HEK293 (cell line): ENCODE data around the gene VCL.

Experiments
- CTCF ChIA-PET: fragments of 350-600 bp; formaldehyde crosslinking; extraction: SDS; loops from one replicate; lab custom pipeline; 2021; ENCODE audit warnings: antibody characterized with exemption; lab: Yijun Ruan, JAX
- POLR2A ChIA-PET: fragments of 300-600 bp; formaldehyde crosslinking; extraction: SDS; loops from one replicate; lab custom pipeline; 2020; ENCODE audit warnings: antibody characterized with exemption, inconsistent platforms; lab: Yijun Ruan, JAX
- H3K27ac ChIP-seq: fragments of 200-500 bp; sonication (Bioruptor generic); 2 replicates; pipeline ENCODE4 v1.5.1; 2014; ENCODE audit warnings: low read depth, low read length, control low read depth, inconsistent platforms; ENCODE audit errors: extremely low read depth
- H3K36me3 ChIP-seq, 2 experiments: fragments of 200-500 bp in 1 of 2; sonication (Bioruptor generic) in 1 of 2; 1 replicate in 1 of 2; 2 replicates in 1 of 2; pipeline ENCODE4 v1.5.1; 2014 to 2017; ENCODE audit warnings: inconsistent platforms in 2 of 2, low read length in 2 of 2; ENCODE audit not compliant: control insufficient read depth in 2 of 2, insufficient read depth in 1 of 2
- H3K4me1 ChIP-seq: fragments of 200-500 bp; sonication (Bioruptor generic); 2 replicates; pipeline ENCODE4 v1.5.1; 2014; ENCODE audit warnings: mild to moderate bottlenecking, low read length, inconsistent platforms; ENCODE audit not compliant: control insufficient read depth, insufficient read depth
- H3K4me3 ChIP-seq: 2 replicates; pipeline ENCODE4 v1.5.1; 2011; ENCODE audit warnings: low read depth, mild to moderate bottlenecking, control low read depth, low read length, moderate library complexity
- H3K9me3 ChIP-seq: fragments of 200-500 bp; sonication (Bioruptor generic); 2 replicates; pipeline ENCODE4 v1.5.1; 2014; ENCODE audit warnings: low read depth, low read length, inconsistent platforms; ENCODE audit not compliant: control insufficient read depth, insufficient read depth
- ATF2 ChIP-seq: fragments of 450-650 bp; formaldehyde crosslinking; IDR thresholded peaks from 2 replicates; pipeline ENCODE4 v1.5.1; 2016; ENCODE audit warnings: missing biosample characterization, missing genetic modification characterization, low read depth
- BCL11A ChIP-seq: fragments of 450-650 bp; formaldehyde crosslinking; IDR thresholded peaks from 2 replicates; pipeline ENCODE4 v1.5.1; 2016; ENCODE audit warnings: low read depth, missing biosample characterization, missing genetic modification characterization
- BCL11B ChIP-seq: fragments of 450-650 bp; formaldehyde crosslinking; IDR thresholded peaks from 2 replicates; pipeline ENCODE4 v1.5.1; 2016; ENCODE audit warnings: low read depth, missing biosample characterization, missing genetic modification characterization
- HOXD13 ChIP-seq: sonication (generic); formaldehyde crosslinking; IDR thresholded peaks from 2 replicates; pipeline ENCODE4 v1.8.0; 2022; ENCODE audit warnings: missing genetic modification reagents, borderline replicate concordance
- KLF1 ChIP-seq: fragments of 450-650 bp; formaldehyde crosslinking; IDR thresholded peaks from 2 replicates; pipeline ENCODE4 v1.5.1; 2016; ENCODE audit warnings: missing biosample characterization, missing genetic modification characterization
- KLF17 ChIP-seq: fragments of 450-650 bp; formaldehyde crosslinking; IDR thresholded peaks from 2 replicates; pipeline ENCODE4 v1.5.1; 2016; ENCODE audit warnings: missing biosample characterization, missing genetic modification characterization
- MYNN ChIP-seq: fragments of 450-650 bp; formaldehyde crosslinking; IDR thresholded peaks from 2 replicates; pipeline ENCODE4 v1.5.1; 2016; ENCODE audit warnings: missing biosample characterization, missing genetic modification characterization, borderline replicate concordance
- PRDM1 ChIP-seq: fragments of 450-650 bp; formaldehyde crosslinking; IDR thresholded peaks from 2 replicates; pipeline ENCODE4; 2016; ENCODE audit warnings: missing biosample characterization, missing genetic modification characterization
- PRDM10 ChIP-seq: fragments of 450-650 bp; formaldehyde crosslinking; IDR thresholded peaks from 2 replicates; pipeline ENCODE4 v1.5.1; 2016; ENCODE audit warnings: missing biosample characterization, missing genetic modification characterization
- SETDB1 ChIP-seq: IDR thresholded peaks from one replicate; pipeline ENCODE4 v1.6.1; 2017; ENCODE audit warnings: mild to moderate bottlenecking, low read length, moderate library complexity, mixed read lengths; ENCODE audit not compliant: insufficient read length
- SP7 ChIP-seq: fragments of 450-650 bp; formaldehyde crosslinking; IDR thresholded peaks from 2 replicates; pipeline ENCODE4 v1.5.1; 2016; ENCODE audit warnings: missing biosample characterization, missing genetic modification characterization
- ZBTB20 ChIP-seq: fragments of 450-650 bp; formaldehyde crosslinking; IDR thresholded peaks from 2 replicates; pipeline ENCODE4 v1.5.1; 2016; ENCODE audit warnings: missing biosample characterization, missing genetic modification characterization
- ZBTB26 ChIP-seq: fragments of 450-650 bp; formaldehyde crosslinking; optimal IDR thresholded peaks from 2 replicates; pipeline ENCODE3; 2016; ENCODE audit warnings: missing biosample characterization, mild to moderate bottlenecking, missing genetic modification characterization
- ZFHX2 ChIP-seq: fragments of 450-650 bp; formaldehyde crosslinking; conservative IDR thresholded peaks from 2 replicates; pipeline ENCODE4 v1.5.1; 2016; ENCODE audit warnings: missing biosample characterization, missing genetic modification characterization
- ZNF138 ChIP-seq: fragments of 450-650 bp; formaldehyde crosslinking; IDR thresholded peaks from 2 replicates; pipeline ENCODE4 v1.5.1; 2016; ENCODE audit warnings: missing biosample characterization, missing genetic modification characterization, borderline replicate concordance
- ZNF140 ChIP-seq: fragments of 450-650 bp; formaldehyde crosslinking; IDR thresholded peaks from 2 replicates; pipeline ENCODE4 v1.5.1; 2016; ENCODE audit warnings: missing biosample characterization, missing genetic modification characterization
- ZNF248 ChIP-seq: fragments of 450-650 bp; formaldehyde crosslinking; IDR thresholded peaks from 2 replicates; pipeline ENCODE4 v1.5.1; 2017; ENCODE audit warnings: missing biosample characterization, missing genetic modification characterization
- ZNF366 ChIP-seq: fragments of 450-650 bp; formaldehyde crosslinking; conservative IDR thresholded peaks from 2 replicates; pipeline ENCODE4 v1.5.1; 2016; ENCODE audit warnings: missing biosample characterization, missing genetic modification characterization
- ZNF404 ChIP-seq: fragments of 450-650 bp; formaldehyde crosslinking; IDR thresholded peaks from 2 replicates; pipeline ENCODE4 v1.5.1; 2017; ENCODE audit warnings: missing biosample characterization, missing genetic modification characterization
- ZNF416 ChIP-seq: fragments of 450-650 bp; formaldehyde crosslinking; IDR thresholded peaks from 2 replicates; pipeline ENCODE4 v1.5.1; 2016; ENCODE audit warnings: missing biosample characterization, missing genetic modification characterization
- ZNF501 ChIP-seq: fragments of 450-650 bp; formaldehyde crosslinking; IDR thresholded peaks from 2 replicates; pipeline ENCODE4 v1.5.1; 2016; ENCODE audit warnings: missing biosample characterization, missing genetic modification characterization
- ZNF549 ChIP-seq: fragments of 450-650 bp; IDR thresholded peaks from 2 replicates; pipeline ENCODE4 v1.5.1; 2018; ENCODE audit warnings: missing biosample characterization, missing genetic modification characterization, mild to moderate bottlenecking, inconsistent platforms, moderate library complexity
- ZNF580 ChIP-seq: fragments of 450-650 bp; formaldehyde crosslinking; IDR thresholded peaks from 2 replicates; pipeline ENCODE4 v1.5.1; 2016; ENCODE audit warnings: missing biosample characterization, missing genetic modification characterization
- ZNF664 ChIP-seq: fragments of 450-650 bp; formaldehyde crosslinking; IDR thresholded peaks from 2 replicates; pipeline ENCODE4 v1.5.1; 2016; ENCODE audit warnings: missing biosample characterization, missing genetic modification characterization
- ZNF791 ChIP-seq: fragments of 450-650 bp; formaldehyde crosslinking; IDR thresholded peaks from 2 replicates; pipeline ENCODE4 v1.5.1; 2016; ENCODE audit warnings: missing biosample characterization, missing genetic modification characterization

Gene VCL

GRCh38 chr10:73955719-73956118 lies 42.2 kb upstream of the VCL start:
- no peaks in the 10 kb centered on the region for H3K9me3 ChIP-seq
- peaks cover 10% of the 10 kb centered on the region; the same call in 1 of the 2 replicates for H3K4me1 ChIP-seq
- POLR2A ChIA-PET, result no interaction called here
- no peak overlapping the region for H3K4me3 ChIP-seq
- TF ChIP-seq ZNF580 (tag by site-specific recombination), result no peak
- TF ChIP-seq ZNF366 (tag by site-specific recombination), result peak; percentile 60
- no peak for TF ChIP-seq ZBTB26 (tag by site-specific recombination)
- TF ChIP-seq HOXD13 (CRISPR knock-in tag), result no peak
- no peak for TF ChIP-seq ZNF549
- TF ChIP-seq ZNF501 (tag by site-specific recombination), result no peak
- TF ChIP-seq ZNF248 (tag by site-specific recombination), result no peak
- no peak for TF ChIP-seq KLF17 (tag by site-specific recombination)
- no peak for TF ChIP-seq ZNF664
- no peak for TF ChIP-seq MYNN (tag by site-specific recombination)
- TF ChIP-seq PRDM1 (tag by site-specific recombination), result peak; percentile 83
- no peak for TF ChIP-seq ATF2 (tag by site-specific recombination)
- TF ChIP-seq, all 188 proteins: peak for 2
- no peaks in the 10 kb centered on the region for H3K36me3 ChIP-seq
- H3K27ac ChIP-seq, result no peak overlapping the region
- CTCF ChIA-PET, result interaction anchor here (0.9 to 2.4 kb wide), 3 partner anchors 10 to 68 kb away, joined by 3 to 33 read pairs (median 16); no protein-coding TSS in a partner anchor

GRCh38 chr10:73956476-73957359 lies 41.2 kb upstream of the VCL start:
- peak overlapping the region; percentile 56 for H3K27ac ChIP-seq
- peaks cover 10% of the 10 kb centered on the region; the same call in 1 of the 2 replicates for H3K4me1 ChIP-seq
- CTCF ChIA-PET, result interaction anchor here (0.6 to 2.4 kb wide), 28 partner anchors 9 to 548 kb away, joined by 3 to 33 read pairs (median 4); no protein-coding TSS in a partner anchor
- H3K36me3 ChIP-seq, result no peaks in the 10 kb centered on the region
- no peak overlapping the region for H3K4me3 ChIP-seq
- no peaks in the 10 kb centered on the region for H3K9me3 ChIP-seq
- POLR2A ChIA-PET, result interaction anchor here (0.6 to 1.2 kb wide), 5 partner anchors 41 to 98 kb away, joined by 3 read pairs; partner anchors contain the start of gene VCL
- peak; percentile 44; the same call in 1 of the 2 replicates for TF ChIP-seq SP7
- TF ChIP-seq ZNF138 (tag by site-specific recombination), result no peak
- no peak for TF ChIP-seq SETDB1
- TF ChIP-seq ZNF416 (tag by site-specific recombination), result no peak
- peak; percentile 44 for TF ChIP-seq ZFHX2 (tag by site-specific recombination)
- TF ChIP-seq ZNF140 (tag by site-specific recombination), result no peak
- peak; percentile 66 for TF ChIP-seq PRDM10 (tag by site-specific recombination)
- no peak for TF ChIP-seq ZNF791 (tag by site-specific recombination)
- peak; percentile 61 for TF ChIP-seq ZBTB20 (tag by site-specific recombination)
- no peak for TF ChIP-seq ZNF580 (tag by site-specific recombination)
- TF ChIP-seq BCL11B (tag by site-specific recombination), result no peak
- TF ChIP-seq KLF1 (tag by site-specific recombination), result peak; percentile 54
- TF ChIP-seq ZNF404 (tag by site-specific recombination), result no peak
- no peak for TF ChIP-seq BCL11A (tag by site-specific recombination)
